K562 (cell line): ENCODE data around the gene TLE6. TPM values are rescaled to one million over a fixed set of nuclear protein-coding genes. Genes with fewer than 3 reads are reported as not detected.

Experiments
- BRF1 ChIP-seq: IDR thresholded peaks from 3 replicates; pipeline ENCODE4 v1.6.1; 2011; ENCODE audit warnings: borderline replicate concordance, mild to moderate bottlenecking; ENCODE audit not compliant: insufficient read length; ENCODE audit errors: extremely low read depth
- HDAC6 ChIP-seq: IDR thresholded peaks from 2 replicates; pipeline ENCODE4 v1.6.1; 2012; ENCODE audit warnings: low read depth, mild to moderate bottlenecking, control low read depth, inconsistent platforms, low read length, moderate library complexity
- HNRNPK ChIP-seq: fragments of 200-400 bp; formaldehyde crosslinking; IDR thresholded peaks from one replicate; pipeline ENCODE4 v1.6.1; 2018; ENCODE audit warnings: mild to moderate bottlenecking, low read depth, low read length; ENCODE audit not compliant: poor library complexity, severe bottlenecking
- HNRNPUL1 ChIP-seq: fragments of 200-400 bp; formaldehyde crosslinking; IDR thresholded peaks from 2 replicates; pipeline ENCODE4 v1.6.1; 2017; ENCODE audit warnings: low read length
- NFIC ChIP-seq: fragments of 450-650 bp; IDR thresholded peaks from 2 replicates; pipeline ENCODE4 v1.6.1; 2017; ENCODE audit warnings: mild to moderate bottlenecking, inconsistent platforms
- NR2F6 ChIP-seq: fragments of 450-650 bp; formaldehyde crosslinking; IDR thresholded peaks from 2 replicates; pipeline ENCODE4 v1.4.0; 2020; ENCODE audit warnings: mild to moderate bottlenecking
- PCBP2 ChIP-seq: fragments of 200-400 bp; formaldehyde crosslinking; IDR thresholded peaks from 2 replicates; pipeline ENCODE4 v1.6.1; 2018; ENCODE audit warnings: low read length, low read depth, mild to moderate bottlenecking, moderate library complexity; ENCODE audit not compliant: poor library complexity, severe bottlenecking
- RBM14 ChIP-seq: fragments of 200-400 bp; formaldehyde crosslinking; IDR thresholded peaks from 2 replicates; pipeline ENCODE4 v1.6.1; 2018; ENCODE audit warnings: low read depth, mild to moderate bottlenecking, low read length, moderate library complexity, borderline replicate concordance; ENCODE audit not compliant: insufficient read depth
- RBM34 ChIP-seq: fragments of 200-400 bp; formaldehyde crosslinking; IDR thresholded peaks from 2 replicates; pipeline ENCODE4 v1.6.1; 2018; ENCODE audit warnings: low read length, borderline replicate concordance; ENCODE audit not compliant: insufficient read depth
- RFX5 ChIP-seq: IDR thresholded peaks from 2 replicates; pipeline ENCODE4 v1.6.1; 2011; ENCODE audit warnings: low read depth, mild to moderate bottlenecking, improper control_type of control experiment, low read length
- SIN3B ChIP-seq: fragments of 450-650 bp; IDR thresholded peaks from 2 replicates; pipeline ENCODE4 v1.6.1; 2017; ENCODE audit warnings: low read depth, mild to moderate bottlenecking, moderate library complexity
- SRSF3 ChIP-seq: fragments of 200-400 bp; formaldehyde crosslinking; IDR thresholded peaks from 2 replicates; pipeline ENCODE4 v1.6.1; 2016; ENCODE audit warnings: mild to moderate bottlenecking, low read length, moderate library complexity; ENCODE audit not compliant: insufficient read depth
- ZBTB9 ChIP-seq: fragments of 450-650 bp; formaldehyde crosslinking; IDR thresholded peaks from 2 replicates; pipeline ENCODE4 v1.4.0; 2020; ENCODE audit warnings: mild to moderate bottlenecking, moderate library complexity
- ZKSCAN8 ChIP-seq: fragments of 200-800 bp; sonication (Bioruptor generic); IDR thresholded peaks from 2 replicates; pipeline ENCODE4 v1.6.1; 2016; ENCODE audit warnings: missing genetic modification characterization, missing compliant biosample characterization
- ZNF174 ChIP-seq: fragments of 250-450 bp; sonication (Bioruptor Pico); IDR thresholded peaks from 2 replicates; pipeline ENCODE4 v1.4.0; 2020; ENCODE audit warnings: mild to moderate bottlenecking
- ZNF384 ChIP-seq: IDR thresholded peaks from 2 replicates; pipeline ENCODE4 v1.6.1; 2012; ENCODE audit warnings: low read depth, low read length, improper control_type of control experiment
- ZNF41 ChIP-seq: fragments of 250-450 bp; sonication (Bioruptor Pico); conservative IDR thresholded peaks from 2 replicates; pipeline ENCODE4 v1.4.0; 2020; ENCODE audit warnings: mild to moderate bottlenecking
- ZNF589 ChIP-seq: fragments of 200-800 bp; sonication (Bioruptor generic); IDR thresholded peaks from 2 replicates; pipeline ENCODE4 v1.6.1; 2016; ENCODE audit warnings: low read depth, missing genetic modification characterization, missing compliant biosample characterization
- ZZZ3 ChIP-seq: fragments of 450-650 bp; IDR thresholded peaks from 2 replicates; pipeline ENCODE4 v1.6.1; 2016; ENCODE audit warnings: antibody characterized with exemption, mild to moderate bottlenecking, moderate library complexity
- polyA plus RNA-seq, 8 experiments: library from polyadenylated mRNA; depleted of rRNA in 4 of 8; stranded (reverse) in 5 of 8; unstranded in 3 of 8; fragments of >200 nt; fragmentation: Nextera tagmentation in 2 of 8; fragmentation: Illumina TruSeq in 1 of 8; extraction: Ambion mirVana in 2 of 8; extraction: Trizol in 1 of 8; gene quantifications; 2 replicates each; pipeline versions ENCODE4 v1.2.1 to v1.2.3, GENCODE V29; 2011 to 2014; ENCODE audit warnings: inconsistent platforms in 1 of 8, missing spikeins in 1 of 8
- total RNA-seq, 7 experiments: library from RNA; depleted of rRNA in 6 of 7; stranded (reverse); fragments of >200 nt in 6 of 7; fragmentation: Illumina TruSeq in 2 of 7; extraction: Trizol in 2 of 7; gene quantifications; 2 replicates each; pipeline versions ENCODE4 v1.2.1 to v1.2.3, GENCODE V29; 2011 to 2021; ENCODE audit warnings: low replicate concordance in 1 of 7
- TF ChIP-seq, protein P1 (sequence below): fragments of 250-450 bp; sonication (Bioruptor Pico); IDR thresholded peaks from 2 replicates; pipeline ENCODE4 v1.4.0; 2020
- TF ChIP-seq, protein P2 (sequence below): sonication (generic); formaldehyde crosslinking; IDR thresholded peaks from 2 replicates; pipeline ENCODE4 v1.8.0; 2022; ENCODE audit warnings: missing genetic modification reagents, mild to moderate bottlenecking, borderline replicate concordance
- TF ChIP-seq, protein P3 (sequence below): sonication (generic); formaldehyde crosslinking; IDR thresholded peaks from 2 replicates; pipeline ENCODE4 v1.8.0; 2022; ENCODE audit warnings: mild to moderate bottlenecking, missing genetic modification reagents, borderline replicate concordance

Gene TLE6
- total and polyA plus RNA-seq, 9 of the 15 experiments (the other 6 are each of a cell fraction or from before 2014, with no cell fraction given) = 1.1 to 6.1 (median 2.5) TPM

DNA sequence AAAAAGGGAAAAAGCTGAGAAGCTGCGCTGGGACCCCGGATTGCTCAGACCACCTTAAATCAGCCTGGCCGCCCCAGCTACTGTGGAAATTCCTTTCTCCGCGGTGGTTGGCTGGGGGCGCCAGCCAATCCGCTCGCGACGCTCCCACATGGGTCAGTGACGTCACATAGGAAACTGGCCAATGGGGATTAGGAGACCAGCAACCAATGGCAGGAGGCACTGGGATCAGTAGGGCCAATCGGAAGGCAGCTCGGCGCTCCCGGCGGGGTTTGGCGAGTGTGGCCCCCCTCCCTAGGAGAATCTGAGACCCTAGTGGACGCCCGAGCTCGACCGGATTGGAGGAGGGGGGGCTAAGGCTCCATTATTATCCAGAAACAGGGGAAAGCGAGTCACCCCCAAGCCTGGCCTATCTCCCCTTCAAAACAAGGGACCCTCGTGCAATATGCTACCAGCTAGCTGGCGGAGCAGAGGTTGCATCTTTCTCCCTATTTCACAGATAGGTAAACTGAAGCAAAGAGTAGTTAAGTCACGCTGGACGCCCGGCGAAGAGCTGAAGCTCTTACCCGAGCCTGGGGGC is 58.3 kb downstream of the TLE6 start (continued):
- TF ChIP-seq, protein P1, sequence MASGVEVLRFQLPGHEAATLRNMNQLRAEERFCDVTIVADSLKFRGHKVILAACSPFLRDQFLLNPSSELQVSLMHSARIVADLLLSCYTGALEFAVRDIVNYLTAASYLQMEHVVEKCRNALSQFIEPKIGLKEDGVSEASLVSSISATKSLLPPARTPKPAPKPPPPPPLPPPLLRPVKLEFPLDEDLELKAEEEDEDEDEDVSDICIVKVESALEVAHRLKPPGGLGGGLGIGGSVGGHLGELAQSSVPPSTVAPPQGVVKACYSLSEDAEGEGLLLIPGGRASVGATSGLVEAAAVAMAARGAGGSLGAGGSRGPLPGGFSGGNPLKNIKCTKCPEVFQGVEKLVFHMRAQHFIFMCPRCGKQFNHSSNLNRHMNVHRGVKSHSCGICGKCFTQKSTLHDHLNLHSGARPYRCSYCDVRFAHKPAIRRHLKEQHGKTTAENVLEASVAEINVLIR (CRISPR knock-in tag) = peak; percentile 85
- TF ChIP-seq SRSF3 = no peak
- peak; percentile 94 for TF ChIP-seq ZNF589
- TF ChIP-seq HNRNPK = no peak
- TF ChIP-seq ZZZ3 = no peak
- peak; percentile 83 for TF ChIP-seq RFX5
- TF ChIP-seq ZNF384 = no peak
- TF ChIP-seq, protein P2, sequence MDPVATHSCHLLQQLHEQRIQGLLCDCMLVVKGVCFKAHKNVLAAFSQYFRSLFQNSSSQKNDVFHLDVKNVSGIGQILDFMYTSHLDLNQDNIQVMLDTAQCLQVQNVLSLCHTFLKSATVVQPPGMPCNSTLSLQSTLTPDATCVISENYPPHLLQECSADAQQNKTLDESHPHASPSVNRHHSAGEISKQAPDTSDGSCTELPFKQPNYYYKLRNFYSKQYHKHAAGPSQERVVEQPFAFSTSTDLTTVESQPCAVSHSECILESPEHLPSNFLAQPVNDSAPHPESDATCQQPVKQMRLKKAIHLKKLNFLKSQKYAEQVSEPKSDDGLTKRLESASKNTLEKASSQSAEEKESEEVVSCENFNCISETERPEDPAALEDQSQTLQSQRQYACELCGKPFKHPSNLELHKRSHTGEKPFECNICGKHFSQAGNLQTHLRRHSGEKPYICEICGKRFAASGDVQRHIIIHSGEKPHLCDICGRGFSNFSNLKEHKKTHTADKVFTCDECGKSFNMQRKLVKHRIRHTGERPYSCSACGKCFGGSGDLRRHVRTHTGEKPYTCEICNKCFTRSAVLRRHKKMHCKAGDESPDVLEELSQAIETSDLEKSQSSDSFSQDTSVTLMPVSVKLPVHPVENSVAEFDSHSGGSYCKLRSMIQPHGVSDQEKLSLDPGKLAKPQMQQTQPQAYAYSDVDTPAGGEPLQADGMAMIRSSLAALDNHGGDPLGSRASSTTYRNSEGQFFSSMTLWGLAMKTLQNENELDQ (CRISPR knock-in tag) = no peak
- peak; percentile 18; the same call in 1 of the 2 replicates for TF ChIP-seq ZBTB9 (CRISPR knock-in tag)
- no peak for TF ChIP-seq NFIC
- no peak for TF ChIP-seq RBM34
- no peak for TF ChIP-seq ZNF174 (CRISPR knock-in tag)
- no peak for TF ChIP-seq ZNF41 (CRISPR knock-in tag)
- TF ChIP-seq NR2F6 (CRISPR knock-in tag) = no peak
- no peak for TF ChIP-seq RBM14
- no peak for TF ChIP-seq HDAC6
- peak; percentile 72; the same call in 1 of the 2 replicates for TF ChIP-seq ZKSCAN8
- no peak for TF ChIP-seq HNRNPUL1
- TF ChIP-seq, protein P3, sequence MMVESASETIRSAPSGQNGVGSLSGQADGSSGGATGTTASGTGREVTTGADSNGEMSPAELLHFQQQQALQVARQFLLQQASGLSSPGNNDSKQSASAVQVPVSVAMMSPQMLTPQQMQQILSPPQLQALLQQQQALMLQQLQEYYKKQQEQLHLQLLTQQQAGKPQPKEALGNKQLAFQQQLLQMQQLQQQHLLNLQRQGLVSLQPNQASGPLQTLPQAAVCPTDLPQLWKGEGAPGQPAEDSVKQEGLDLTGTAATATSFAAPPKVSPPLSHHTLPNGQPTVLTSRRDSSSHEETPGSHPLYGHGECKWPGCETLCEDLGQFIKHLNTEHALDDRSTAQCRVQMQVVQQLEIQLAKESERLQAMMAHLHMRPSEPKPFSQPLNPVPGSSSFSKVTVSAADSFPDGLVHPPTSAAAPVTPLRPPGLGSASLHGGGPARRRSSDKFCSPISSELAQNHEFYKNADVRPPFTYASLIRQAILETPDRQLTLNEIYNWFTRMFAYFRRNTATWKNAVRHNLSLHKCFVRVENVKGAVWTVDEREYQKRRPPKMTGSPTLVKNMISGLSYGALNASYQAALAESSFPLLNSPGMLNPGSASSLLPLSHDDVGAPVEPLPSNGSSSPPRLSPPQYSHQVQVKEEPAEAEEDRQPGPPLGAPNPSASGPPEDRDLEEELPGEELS (CRISPR knock-in tag) = no peak
- no peak for TF ChIP-seq BRF1
- TF ChIP-seq SIN3B = no peak
- TF ChIP-seq PCBP2 = no peak
